GM18498 (cell line): ENCODE data around the gene KCTD13.
"Not testable (repeated sequence)": the region's sequence is repeated elsewhere in the genome, so short reads cannot be mapped to it uniquely, and the experiment has no call there.

ENCODE experiments used
- ATAC-seq: cut with Tn5 transposase; IDR thresholded peaks from one replicate; pipeline ENCODE4 v1.9.1; 2021; ENCODE audit warnings: mild to moderate bottlenecking, moderate library complexity; ENCODE audit not compliant: unreplicated experiment

The KCTD13 gene

DNA sequence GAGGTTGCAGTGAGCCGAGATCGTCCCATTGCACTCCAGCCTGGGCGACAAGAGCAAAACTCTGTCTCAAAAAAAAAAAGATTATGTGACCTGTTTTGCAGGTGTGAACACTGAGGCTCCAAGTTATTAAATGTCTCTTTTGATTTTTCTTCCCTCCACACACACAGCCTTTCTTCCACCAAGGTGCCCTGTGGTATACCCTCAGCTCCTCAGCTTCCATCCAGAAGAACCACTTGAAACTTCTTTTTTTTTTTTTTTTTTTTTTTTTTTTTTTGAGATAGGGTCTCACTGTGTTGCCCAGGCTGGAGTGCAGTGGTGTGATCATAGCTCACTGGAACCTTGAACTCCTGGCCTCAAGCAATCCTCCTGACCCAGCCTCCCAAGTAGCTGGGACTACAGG lies 36.7 kb downstream of the KCTD13 start:
- ATAC-seq, result not testable (repeated sequence)

GRCh38 chr16:29883987-29884386 lies 42.0 kb downstream of the KCTD13 start:
- ATAC-seq, result no peak

DNA sequence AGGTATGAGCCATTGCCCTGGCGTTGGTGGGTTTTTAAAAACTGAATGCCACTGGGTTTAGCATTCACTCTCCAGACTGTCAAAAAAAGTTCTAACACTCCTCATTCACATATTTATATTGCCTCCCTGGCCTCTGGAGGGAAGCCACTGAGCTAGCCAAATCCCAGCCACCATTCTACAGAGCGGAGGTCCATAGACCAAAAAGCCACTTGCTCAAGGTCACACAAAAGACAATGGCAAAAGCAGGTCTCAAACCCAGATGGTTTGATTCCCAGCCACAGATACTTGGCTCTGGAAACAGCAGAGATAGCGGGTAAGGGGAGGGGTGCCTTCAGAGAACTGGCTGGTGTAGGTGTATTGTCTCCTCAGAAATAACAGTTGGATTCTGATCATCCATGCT lies 45.0 kb downstream of the KCTD13 start:
- ATAC-seq, result no peak

DNA sequence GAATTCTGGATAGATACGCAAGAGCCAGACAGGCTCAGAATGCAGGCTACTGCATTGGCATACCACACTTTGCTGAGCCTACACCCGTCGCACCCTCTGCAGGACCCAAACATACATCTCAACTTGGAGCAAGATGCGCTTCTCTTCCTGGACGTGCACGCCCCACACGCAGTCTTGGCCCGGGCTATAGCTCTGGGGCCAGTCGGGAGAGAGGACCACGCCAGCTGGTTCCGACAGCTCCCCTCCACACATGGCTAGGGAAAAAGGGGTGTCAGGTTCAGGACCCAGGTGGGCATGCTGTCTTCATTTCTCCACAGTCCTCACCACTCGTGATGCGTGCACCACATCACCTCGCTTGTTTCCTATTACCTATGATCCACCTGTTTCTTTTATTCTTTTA lies 47.9 kb downstream of the KCTD13 start:
- ATAC-seq, result no peak

DNA sequence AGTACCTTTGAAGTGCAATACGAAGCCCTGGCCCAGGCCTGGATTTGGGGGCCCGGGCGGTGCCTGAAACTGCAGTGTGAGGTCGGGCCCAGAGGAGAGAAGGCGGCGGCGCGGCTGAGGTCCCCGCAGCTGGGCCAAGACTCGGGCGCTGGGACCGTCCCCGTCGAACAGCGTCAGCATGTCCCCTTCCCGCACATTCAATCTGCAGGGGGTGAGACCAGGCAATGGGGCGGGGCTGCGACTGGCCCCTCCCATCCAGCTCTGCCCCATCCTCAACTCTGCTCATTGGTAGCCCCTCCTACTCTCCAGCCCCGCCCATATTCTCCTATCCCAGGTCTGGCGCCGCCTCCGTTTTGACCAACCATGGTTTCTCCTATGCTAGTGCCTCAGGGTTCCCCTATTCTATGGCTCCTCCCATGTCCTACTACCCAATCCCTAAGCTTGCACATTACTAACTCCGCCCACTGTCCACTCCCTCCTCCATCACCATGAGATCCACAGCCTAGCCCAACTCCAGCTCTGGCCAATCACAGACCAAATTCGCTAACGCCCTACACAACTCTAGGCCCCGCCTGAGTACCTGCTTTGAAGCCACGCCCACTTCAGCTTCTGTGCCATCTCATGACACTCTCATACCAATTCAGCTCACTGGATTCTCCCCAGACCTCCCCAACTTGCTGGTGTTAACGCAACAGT lies 48.6 kb downstream of the KCTD13 start:
- ATAC-seq, result no peak

DNA sequence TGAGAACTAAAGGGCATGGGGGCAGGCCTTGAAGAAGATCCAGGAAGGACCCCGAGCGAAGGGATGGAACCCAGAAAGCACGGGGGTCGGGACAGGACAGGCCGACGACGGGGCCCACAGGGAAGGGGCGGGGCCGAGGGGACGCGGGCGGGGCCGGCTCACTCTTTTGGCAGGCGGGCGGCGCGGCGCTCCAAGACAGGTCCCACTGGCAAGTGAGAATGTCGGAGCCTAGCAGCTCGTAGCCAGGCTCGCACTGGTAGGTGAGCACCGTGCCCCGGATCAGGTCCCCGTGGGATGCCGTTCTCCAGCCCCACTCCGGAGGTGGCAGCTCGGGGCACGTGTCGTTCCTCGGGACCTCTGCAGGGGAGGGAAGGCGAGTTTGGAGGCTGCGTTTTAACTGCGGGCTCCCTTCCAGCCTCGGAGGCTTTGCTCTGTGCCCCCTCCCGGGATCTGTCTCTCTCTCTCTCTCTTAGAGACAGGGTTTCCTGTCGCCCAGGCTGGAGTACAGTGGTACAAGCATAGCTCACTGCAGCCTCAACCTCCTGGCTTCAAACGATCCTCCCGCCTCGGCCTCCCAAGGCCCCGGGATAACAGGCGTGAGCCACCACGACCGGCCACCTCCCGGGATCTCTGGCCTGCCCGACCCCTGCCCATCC lies 49.3 kb downstream of the KCTD13 start:
- no peak for ATAC-seq

DNA sequence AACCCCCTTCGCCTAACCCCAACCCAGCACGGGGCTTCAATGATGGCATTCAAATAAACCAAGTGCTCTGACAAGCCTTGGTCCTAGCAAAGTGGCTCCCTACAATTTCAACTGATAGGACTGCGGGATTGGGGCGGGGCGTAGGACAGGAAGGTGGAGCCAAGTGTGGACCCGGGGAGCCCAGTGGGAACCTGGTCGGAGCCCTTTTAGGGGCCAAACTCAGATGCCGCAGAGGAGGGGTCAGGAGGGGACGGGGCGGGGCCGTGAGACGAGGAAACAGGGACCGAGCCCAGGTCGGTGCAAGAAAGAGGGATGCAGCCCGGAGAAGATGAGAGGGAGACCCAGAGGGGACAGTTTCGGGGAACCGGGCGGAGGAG lies 49.8 kb downstream of the KCTD13 start:
- ATAC-seq, result no peak

- no peak for ATAC-seq
Measured at GRCh38 chr16:29875206-29875605, 50.8 kb downstream of the KCTD13 start.

DNA sequence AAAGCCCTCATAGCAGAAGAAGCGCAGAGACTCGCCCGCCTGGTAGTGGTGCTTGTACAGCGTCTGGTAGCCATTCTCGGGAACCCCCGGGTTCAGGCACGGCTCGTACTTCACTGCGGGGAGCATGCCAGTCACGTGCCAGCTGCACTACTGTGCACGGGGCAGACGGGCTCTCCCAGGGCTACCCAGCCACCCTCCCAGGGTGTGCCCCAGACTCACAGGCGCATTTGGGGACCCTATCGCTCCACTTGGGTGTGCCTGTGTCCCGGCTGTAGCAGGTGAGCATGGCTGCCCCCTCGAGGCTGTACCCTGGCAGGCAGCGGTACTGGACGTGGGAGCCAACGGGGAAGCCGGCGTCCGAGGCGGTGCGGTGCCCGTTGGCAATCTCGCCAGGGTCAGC lies 52.7 kb downstream of the KCTD13 start:
- ATAC-seq, result no peak

GRCh38 chr16:29871822-29872546 lies 54.0 kb downstream of the KCTD13 start:
- ATAC-seq, result no peak

DNA sequence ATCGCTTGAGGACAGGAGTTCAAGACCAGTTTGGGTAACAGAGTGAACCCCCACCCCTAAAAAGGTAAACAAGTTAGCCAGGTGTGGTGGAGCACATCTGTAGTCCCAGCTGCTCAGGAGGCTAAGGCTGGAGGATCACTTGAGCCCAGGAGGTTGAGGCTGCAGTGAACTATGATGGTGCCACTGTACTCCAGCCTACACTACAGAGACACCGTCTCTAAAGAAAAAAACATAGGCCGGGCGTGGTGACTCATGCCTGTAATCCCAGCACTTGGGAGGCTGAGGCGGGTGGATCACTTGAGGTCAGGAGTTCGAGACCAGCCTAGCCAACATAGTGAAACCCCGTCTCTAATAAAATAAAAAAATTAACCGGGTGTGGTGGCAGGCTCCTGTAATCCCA lies 57.0 kb downstream of the KCTD13 start:
- ATAC-seq, result not testable (repeated sequence)

DNA sequence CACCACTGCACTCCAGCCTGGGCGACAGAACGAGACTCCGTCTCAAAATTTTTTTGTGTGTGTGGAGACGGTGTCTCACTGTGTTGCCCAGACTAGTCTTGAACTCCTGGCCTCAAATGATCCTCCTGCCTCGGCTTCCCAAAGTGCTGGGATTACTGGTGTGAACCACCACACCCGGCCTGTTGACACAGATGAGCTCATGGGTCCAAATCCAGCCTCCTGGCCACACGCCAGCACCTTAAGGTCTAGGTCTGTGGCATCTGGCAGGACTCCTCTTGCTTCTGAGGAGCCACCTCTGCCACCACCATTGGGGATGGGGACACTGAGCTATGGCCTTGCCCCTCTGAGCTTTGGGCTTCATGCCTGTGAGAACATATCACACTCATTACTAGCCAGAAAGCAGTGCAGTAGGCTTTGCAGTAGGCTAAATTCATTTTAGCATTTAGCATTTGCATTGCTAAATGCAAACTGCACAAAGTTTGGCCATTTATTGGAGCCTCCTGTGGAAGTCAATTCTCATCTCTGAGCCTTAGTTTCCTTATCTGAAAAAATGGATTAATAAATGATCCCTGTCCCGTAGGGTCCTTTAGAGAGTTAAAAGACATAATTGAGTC lies 57.5 kb downstream of the KCTD13 start:
- ATAC-seq, result no peak

DNA sequence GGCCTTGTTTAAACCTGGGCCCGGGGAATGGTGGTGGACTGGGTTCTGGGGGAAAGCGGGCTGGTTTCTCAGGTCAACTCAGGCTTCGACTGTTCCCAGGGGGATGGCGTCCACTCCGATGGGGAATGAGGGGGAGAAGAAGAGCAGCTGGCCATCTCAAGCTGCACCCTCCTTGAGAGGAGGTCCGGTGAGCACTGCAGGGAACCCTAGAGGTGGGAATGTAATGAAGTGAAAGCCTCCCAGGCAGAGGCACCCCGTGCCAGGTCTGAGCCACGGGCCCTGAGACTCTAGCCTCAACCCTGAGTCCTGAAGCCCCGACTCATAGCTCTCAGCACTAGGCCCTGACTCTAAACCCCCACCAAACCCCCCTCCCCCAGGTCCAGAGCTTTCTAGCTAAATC lies 61.8 kb downstream of the KCTD13 start:
- no peak for ATAC-seq

DNA sequence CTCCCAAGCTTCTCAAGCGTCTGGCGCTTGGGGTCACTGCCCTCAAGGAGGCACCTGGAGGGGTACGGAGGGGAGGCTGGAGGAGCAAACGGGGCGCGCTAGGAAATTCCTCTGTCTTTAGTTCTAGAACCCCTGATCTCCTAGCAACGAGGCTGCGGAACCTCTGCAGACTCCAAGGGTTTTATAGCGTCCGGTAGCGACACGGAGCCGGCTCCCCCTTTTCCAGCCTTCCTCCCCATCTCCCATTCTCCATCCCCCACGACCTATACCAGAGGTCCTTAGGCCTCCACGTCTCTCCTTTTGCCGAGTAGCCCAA lies 62.4 kb downstream of the KCTD13 start:
- ATAC-seq, result no peak

- ATAC-seq, result peak; percentile 95
Measured at GRCh38 chr16:29862884-29863668, 63.0 kb downstream of the KCTD13 start, which contains the start of gene CDIPT. TSS of gene CDIPT (minus strand) at chr16:29863226. CDS start at chr16:29862857, 369 bp downstream.

- ATAC-seq, result no peak
Measured at GRCh38 chr16:29862383-29862883, 63.6 kb downstream of the KCTD13 start.

GRCh38 chr16:29860218-29860617 lies 65.8 kb downstream of the KCTD13 start:
- ATAC-seq, result no peak

- ATAC-seq, result no peak
Measured at GRCh38 chr16:29858974-29859373, 67.1 kb downstream of the KCTD13 start.

- no peak for ATAC-seq
Measured at GRCh38 chr16:29858149-29858849, 67.7 kb downstream of the KCTD13 start.

GRCh38 chr16:29857133-29857760 lies 68.8 kb downstream of the KCTD13 start:
- ATAC-seq, result no peak
